HG02870 (cell line): Measurements from ENCODE around the gene IFIT5.
"Not testable (repeated sequence)": the region's sequence is repeated elsewhere in the genome, so short reads cannot be mapped to it uniquely, and the experiment has no call there.

Experiments used
- ATAC-seq: cut with Tn5 transposase; IDR thresholded peaks from one replicate; pipeline ENCODE4 v1.9.1; 2021; ENCODE audit warnings: mild to moderate bottlenecking, moderate library complexity; ENCODE audit not compliant: unreplicated experiment

IFIT5 gene, protein sequence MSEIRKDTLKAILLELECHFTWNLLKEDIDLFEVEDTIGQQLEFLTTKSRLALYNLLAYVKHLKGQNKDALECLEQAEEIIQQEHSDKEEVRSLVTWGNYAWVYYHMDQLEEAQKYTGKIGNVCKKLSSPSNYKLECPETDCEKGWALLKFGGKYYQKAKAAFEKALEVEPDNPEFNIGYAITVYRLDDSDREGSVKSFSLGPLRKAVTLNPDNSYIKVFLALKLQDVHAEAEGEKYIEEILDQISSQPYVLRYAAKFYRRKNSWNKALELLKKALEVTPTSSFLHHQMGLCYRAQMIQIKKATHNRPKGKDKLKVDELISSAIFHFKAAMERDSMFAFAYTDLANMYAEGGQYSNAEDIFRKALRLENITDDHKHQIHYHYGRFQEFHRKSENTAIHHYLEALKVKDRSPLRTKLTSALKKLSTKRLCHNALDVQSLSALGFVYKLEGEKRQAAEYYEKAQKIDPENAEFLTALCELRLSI

DNA sequence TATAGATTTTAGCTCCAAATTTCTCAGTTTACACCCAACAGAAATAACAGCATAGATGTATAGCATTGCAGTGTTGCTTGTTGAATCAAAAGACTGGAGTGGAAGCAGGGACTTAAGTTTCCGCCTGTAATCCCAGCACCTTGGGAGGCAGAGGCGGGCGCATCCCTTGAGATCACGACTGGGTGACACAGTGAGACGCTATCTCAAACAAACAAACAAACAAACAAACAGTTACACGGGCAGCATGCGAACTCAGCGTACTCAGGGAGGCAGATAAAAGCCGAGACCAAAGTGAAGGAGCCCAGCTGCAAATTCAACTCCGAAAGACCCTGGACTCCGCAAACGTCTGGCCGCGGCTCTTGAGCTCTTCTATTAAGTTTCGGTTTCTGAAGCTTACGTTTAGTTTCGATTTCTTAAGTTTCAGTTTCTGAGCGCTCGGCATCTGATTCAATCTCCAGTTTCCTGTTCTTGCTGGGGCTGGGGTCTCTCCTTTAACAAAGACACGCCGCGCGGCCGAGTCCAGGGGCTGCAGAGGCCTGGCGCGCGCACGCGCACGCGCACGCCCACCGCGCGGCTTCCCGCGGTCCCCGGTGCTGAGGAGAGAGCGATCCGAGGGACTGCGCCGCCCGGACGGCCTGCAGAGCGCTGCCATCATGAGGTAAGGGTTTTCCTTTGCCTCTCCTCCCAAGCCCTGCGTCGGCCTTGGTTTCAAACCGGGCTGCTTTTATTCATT is at the start of gene IFIT5:
IFIT5 (plus strand) TSS at position 423 of the 733 bp plus-strand sequence; CDS start at position 654, 231 bp downstream.
- ATAC-seq, result peak; percentile 79

DNA sequence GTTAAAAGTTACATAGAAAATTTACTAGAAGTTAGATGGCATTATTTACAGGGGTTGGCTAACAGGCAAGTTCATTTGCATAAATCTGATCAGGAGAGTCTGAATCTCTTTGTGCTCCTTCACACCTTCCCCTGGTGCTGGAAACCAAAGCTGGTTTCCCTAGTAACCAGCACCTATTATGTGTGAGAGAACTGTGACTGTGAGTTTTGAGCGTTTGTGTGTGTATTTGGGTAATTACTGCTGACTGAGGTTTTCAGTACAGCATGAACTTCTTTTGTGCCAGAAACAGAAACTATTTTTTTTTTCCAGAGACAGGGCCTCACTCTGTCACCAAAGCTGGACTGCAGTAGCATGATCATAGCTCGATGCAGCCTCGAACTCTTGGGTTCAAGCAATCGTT is 46.8 kb upstream of the IFIT5 start:
- ATAC-seq, result peak; percentile 66

DNA sequence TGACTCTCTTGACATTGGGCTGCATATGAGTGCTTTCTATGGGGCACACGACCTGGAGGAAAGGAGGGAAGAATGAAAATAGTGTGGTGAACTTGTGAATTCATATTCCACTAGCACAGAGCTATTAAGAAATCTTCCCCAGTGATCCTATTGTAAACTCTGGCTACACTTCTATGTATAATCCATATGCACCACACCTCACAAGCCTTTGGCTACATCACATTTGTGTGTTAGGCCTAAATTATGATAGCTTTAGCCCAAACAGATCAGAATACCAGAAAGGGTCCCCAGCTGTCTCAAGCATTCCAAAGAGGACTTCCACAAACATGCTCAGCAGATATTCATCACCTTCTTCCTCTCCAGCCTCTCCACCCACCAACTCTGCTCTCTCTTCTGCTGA is 46.2 kb upstream of the IFIT5 start:
- ATAC-seq, result no peak

- no peak for ATAC-seq
Observed at GRCh38 chr10:89369156-89370105, 44.9 kb upstream of the IFIT5 start.

GRCh38 chr10:89371079-89371478 is 43.3 kb upstream of the IFIT5 start:
- no peak for ATAC-seq

- no peak for ATAC-seq
Observed at GRCh38 chr10:89371987-89372386, 42.4 kb upstream of the IFIT5 start.

- no peak for ATAC-seq
Observed at GRCh38 chr10:89373916-89374711, 40.3 kb upstream of the IFIT5 start.

- ATAC-seq, result no peak
Observed at GRCh38 chr10:89374713-89375141, 39.6 kb upstream of the IFIT5 start.

DNA sequence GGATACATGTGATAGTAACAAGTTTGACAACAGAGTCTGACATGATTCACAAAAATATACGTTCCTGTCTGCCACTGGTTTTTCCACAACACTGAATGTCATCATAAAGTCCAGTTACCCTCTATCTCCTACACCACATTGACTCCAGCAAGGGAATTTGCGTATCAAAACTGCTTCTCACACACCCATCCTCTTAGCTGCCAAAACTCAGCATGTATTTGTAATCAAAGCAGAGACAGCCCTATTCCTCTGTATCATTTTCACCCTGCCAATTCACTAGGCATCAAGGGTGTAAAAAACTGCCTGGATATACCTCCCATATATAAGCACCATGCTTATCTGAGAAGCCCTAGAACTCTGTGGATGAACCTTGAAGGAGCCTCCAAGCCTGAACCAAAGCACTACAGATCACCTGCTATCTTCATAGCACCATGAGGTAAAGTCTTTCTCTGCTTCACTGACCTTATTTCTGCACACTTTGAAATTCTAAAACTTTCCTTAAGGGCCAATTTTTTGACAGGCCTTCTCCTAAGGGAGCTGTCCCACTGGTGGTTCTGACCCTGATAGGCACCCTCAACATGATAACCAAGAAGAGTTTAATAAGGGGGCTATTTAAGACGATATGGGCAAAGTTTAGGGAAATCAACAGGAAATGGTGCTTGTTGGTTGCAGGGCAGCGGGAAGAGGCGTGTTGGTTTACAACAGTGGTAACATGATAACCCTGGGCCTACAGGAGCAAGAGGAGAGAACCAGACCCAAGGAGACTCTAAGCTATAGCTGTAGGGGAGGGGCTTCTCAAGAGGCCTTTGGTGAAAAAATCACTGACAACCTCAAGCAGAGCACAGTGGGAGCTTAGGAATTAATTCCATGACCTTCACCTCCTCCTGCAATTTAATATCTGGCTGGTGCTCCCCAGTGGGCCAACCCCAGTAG is 36.4 kb upstream of the IFIT5 start, which contains the start of gene IFIT1B:
IFIT1B (plus strand) TSS at position 352 of the 933 bp plus-strand sequence; CDS start at position 432, 80 bp downstream.
- no peak for ATAC-seq

- no peak for ATAC-seq
Observed at GRCh38 chr10:89379103-89379502, 35.3 kb upstream of the IFIT5 start.

GRCh38 chr10:89382757-89383156 is 31.6 kb upstream of the IFIT5 start:
- no peak for ATAC-seq

- no peak for ATAC-seq
Observed at GRCh38 chr10:89384474-89385340, 29.7 kb upstream of the IFIT5 start.

GRCh38 chr10:89388806-89389205 is 25.6 kb upstream of the IFIT5 start:
- no peak for ATAC-seq

DNA sequence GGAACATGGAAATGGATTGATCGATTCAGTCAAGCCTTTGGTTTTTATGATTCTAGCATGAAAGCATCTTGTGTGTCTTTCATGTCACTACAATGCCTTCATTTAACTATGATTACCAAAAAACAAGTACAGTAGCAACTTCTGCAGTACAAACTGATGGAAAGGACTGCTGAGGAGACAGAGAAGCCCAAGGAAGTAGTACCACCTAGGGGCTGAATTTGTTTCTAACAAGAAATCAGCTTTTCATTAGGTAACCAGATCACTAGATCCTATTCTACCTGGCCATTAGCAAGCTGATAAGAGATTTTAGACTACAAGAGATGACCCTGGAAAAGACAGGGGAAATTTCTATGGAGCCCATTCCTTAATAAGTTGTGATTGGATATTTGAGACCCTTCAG is 25.1 kb upstream of the IFIT5 start:
- ATAC-seq, result no peak

DNA sequence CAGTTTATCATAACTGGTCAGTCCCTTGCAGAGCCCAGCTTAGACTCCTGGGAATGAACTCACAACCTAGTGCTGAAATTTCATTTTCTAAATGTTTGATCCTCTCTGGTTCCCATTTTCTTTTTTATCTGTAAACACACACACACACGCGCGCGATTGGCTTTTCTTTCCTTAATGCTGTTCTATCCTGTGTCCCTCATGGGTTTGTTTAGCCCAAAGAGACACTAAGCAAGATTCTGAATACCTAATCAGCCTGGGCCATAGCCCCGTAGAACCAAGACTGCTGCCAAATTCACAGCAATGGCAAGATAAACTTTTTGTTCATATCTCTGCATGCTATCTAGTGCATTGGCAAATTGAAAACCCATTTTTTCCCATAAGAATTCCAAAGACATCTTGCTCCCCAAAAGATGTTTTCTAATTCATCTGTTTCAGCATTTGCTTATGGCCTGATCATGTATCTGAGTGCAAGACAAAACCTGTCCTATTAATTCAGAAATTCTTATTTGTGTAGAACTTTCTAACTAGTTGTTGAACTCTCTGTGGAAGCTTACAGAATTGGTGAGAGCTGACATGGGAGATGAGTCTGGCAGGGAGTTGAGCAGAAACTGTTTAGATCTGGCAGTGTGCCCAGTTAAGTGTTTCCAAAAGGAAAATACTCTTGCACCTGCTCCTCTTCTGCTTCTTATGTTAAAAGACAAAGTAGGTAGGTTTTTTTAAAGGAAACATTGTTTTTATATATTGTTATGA is 23.7 kb upstream of the IFIT5 start:
- no peak for ATAC-seq

- ATAC-seq, result not testable (repeated sequence)
Observed at GRCh38 chr10:89391226-89391576, 23.2 kb upstream of the IFIT5 start.
